Liver (tissue), 9 donors: ENCODE measurements around the gene FTO. TPM values are rescaled to one million over a fixed set of nuclear protein-coding genes. Genes with fewer than 3 reads are reported as not detected.

ENCODE experiments used
- DNase-seq: peaks from one replicate; pipeline ENCODE4 v3.0.0-alpha.2; 2017; ENCODE audit warnings: low spot score
- H3K27ac ChIP-seq, 2 donors: one replicate each; pipeline ENCODE4 v1.7.0; 2013; ENCODE audit warnings: inconsistent platforms in 2 of 2, low read length in 2 of 2, control low read depth in 1 of 2, low read depth in 1 of 2, mild to moderate bottlenecking in 1 of 2
- H3K27me3 ChIP-seq, 4 donors: one replicate each; pipeline versions ENCODE4 v1.6.1 to v1.7.0; 2013; ENCODE audit warnings: low read length in 3 of 4, inconsistent platforms in 1 of 4, mild to moderate bottlenecking in 1 of 4, moderate library complexity in 1 of 4; ENCODE audit not compliant: control insufficient read depth in 4 of 4, insufficient read depth in 4 of 4
- H3K36me3 ChIP-seq, 4 donors: one replicate each; pipeline versions ENCODE4 v1.6.1 to v1.7.0; 2013; ENCODE audit warnings: low read length in 3 of 4, mild to moderate bottlenecking in 3 of 4, low read depth in 1 of 4, moderate library complexity in 1 of 4; ENCODE audit not compliant: control insufficient read depth in 4 of 4, insufficient read depth in 3 of 4
- H3K4me1 ChIP-seq, 4 donors: one replicate each; pipeline versions ENCODE4 v1.6.1 to v1.7.0; 2013; ENCODE audit warnings: low read length in 3 of 4, mild to moderate bottlenecking in 3 of 4, moderate library complexity in 1 of 4; ENCODE audit not compliant: control insufficient read depth in 4 of 4, insufficient read depth in 4 of 4
- H3K4me3 ChIP-seq, 3 donors: one replicate each; pipeline versions ENCODE4 v1.6.1 to v1.7.0; 2013; ENCODE audit warnings: low read length in 3 of 3, control low read depth in 1 of 3, low read depth in 1 of 3, mild to moderate bottlenecking in 1 of 3
- H3K9ac ChIP-seq, 2 donors: one replicate each; pipeline ENCODE4 v1.7.0; 2013; ENCODE audit warnings: low read length in 2 of 2, mild to moderate bottlenecking in 2 of 2, moderate library complexity in 2 of 2, control low read depth in 1 of 2, low read depth in 1 of 2
- H3K9me3 ChIP-seq, 4 donors: one replicate each; pipeline versions ENCODE4 v1.6.1 to v1.7.0; 2013; ENCODE audit warnings: low read length in 3 of 4; ENCODE audit not compliant: control insufficient read depth in 4 of 4
- EGR1 ChIP-seq, 2 donors: IDR thresholded peaks; 2 replicates each; pipeline ENCODE4 v1.6.1; 2016 to 2018; ENCODE audit warnings: antibody characterized with exemption in 2 of 2, low read depth in 2 of 2
- FOXA1 ChIP-seq: IDR thresholded peaks from 2 replicates; pipeline ENCODE4 v1.6.1; 2016; ENCODE audit warnings: antibody characterized with exemption
- FOXA2 ChIP-seq: IDR thresholded peaks from 2 replicates; pipeline ENCODE4 v1.6.1; 2016; ENCODE audit warnings: antibody characterized with exemption
- HNF4G ChIP-seq: IDR thresholded peaks from 2 replicates; pipeline ENCODE4 v1.6.1; 2016; ENCODE audit warnings: antibody characterized with exemption
- NR2F2 ChIP-seq: IDR thresholded peaks from 2 replicates; pipeline ENCODE4 v1.6.1; 2016; ENCODE audit warnings: antibody characterized with exemption
- RAD21 ChIP-seq, 2 donors: IDR thresholded peaks; 2 replicates each; pipeline ENCODE4 v1.6.1; 2016; ENCODE audit warnings: antibody characterized with exemption in 2 of 2, mild to moderate bottlenecking in 2 of 2
- RXRA ChIP-seq, 2 donors: IDR thresholded peaks; 2 replicates each; pipeline ENCODE4 v1.6.1; 2017 to 2018; ENCODE audit warnings: antibody characterized with exemption in 2 of 2, mild to moderate bottlenecking in 1 of 2
- SP1 ChIP-seq: IDR thresholded peaks from 2 replicates; pipeline ENCODE4 v1.6.1; 2018; ENCODE audit warnings: antibody characterized with exemption, mild to moderate bottlenecking
- TAF1 ChIP-seq: conservative IDR thresholded peaks from 2 replicates; pipeline ENCODE4 v1.6.1; 2016; ENCODE audit warnings: antibody characterized with exemption, mild to moderate bottlenecking
- YY1 ChIP-seq: IDR thresholded peaks from 2 replicates; pipeline ENCODE4 v1.6.1; 2016; ENCODE audit warnings: antibody characterized with exemption, mild to moderate bottlenecking
- WGBS: extraction: QIAGEN DNeasy Blood & Tissue Kit; methylation state at CpG from one replicate; pipeline ENCODE4 v1.1.7; 2013; 5-methylcytosine and 5-hydroxymethylcytosine counted together
- polyA plus RNA-seq, 2 donors: library from polyadenylated mRNA; stranded (reverse) in 1 of 2; unstranded in 1 of 2; fragments of 200-250 nt in 1 of 2; fragments of >200 nt in 1 of 2; fragmentation: Nextera tagmentation in 1 of 2; extraction: Ambion mirVana in 1 of 2; gene quantifications; one replicate each; pipeline versions ENCODE4 v1.2.1 to v1.2.3, GENCODE V29; 2013 to 2015
- total RNA-seq, 2 donors: library from RNA; depleted of rRNA; stranded (reverse); fragments of >200 nt; gene quantifications; one replicate each; pipeline ENCODE4 v1.2.3, GENCODE V29; 2014
- TF ChIP-seq, protein P1 (sequence below): IDR thresholded peaks from 2 replicates; pipeline ENCODE4 v1.6.1; 2016; ENCODE audit warnings: antibody characterized with exemption
- TF ChIP-seq, protein P2 (sequence below): fragments of 150-350 bp; IDR thresholded peaks from 2 replicates; pipeline ENCODE4 v1.5.1; 2017; ENCODE audit warnings: improper control_type of control experiment, low read depth, low read length; ENCODE audit not compliant: missing input control
- donor health status: healthy.
- donor health status: healthy.
- donor health status: healthy.
- donor health status: healthy.
- donor health status: healthy.

Gene FTO
- total and polyA plus RNA-seq, 4 donors = 12.0 to 54.2 (median 24.6) TPM

GRCh38 chr16:53726625-53727024 lies 22.7 kb downstream of the FTO start:
- DNase-seq = no peak
- no peaks in the 10 kb centered on the region for H3K4me1 ChIP-seq
- H3K4me3 ChIP-seq = no peak overlapping the region

GRCh38 chr16:53730693-53731092 lies 26.7 kb downstream of the FTO start:
- H3K36me3 ChIP-seq = no peaks in the 10 kb centered on the region
- no peak overlapping the region for H3K27ac ChIP-seq
- TF ChIP-seq, protein P1, sequence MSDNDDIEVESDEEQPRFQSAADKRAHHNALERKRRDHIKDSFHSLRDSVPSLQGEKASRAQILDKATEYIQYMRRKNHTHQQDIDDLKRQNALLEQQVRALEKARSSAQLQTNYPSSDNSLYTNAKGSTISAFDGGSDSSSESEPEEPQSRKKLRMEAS = no peak
- TF ChIP-seq, protein P2, sequence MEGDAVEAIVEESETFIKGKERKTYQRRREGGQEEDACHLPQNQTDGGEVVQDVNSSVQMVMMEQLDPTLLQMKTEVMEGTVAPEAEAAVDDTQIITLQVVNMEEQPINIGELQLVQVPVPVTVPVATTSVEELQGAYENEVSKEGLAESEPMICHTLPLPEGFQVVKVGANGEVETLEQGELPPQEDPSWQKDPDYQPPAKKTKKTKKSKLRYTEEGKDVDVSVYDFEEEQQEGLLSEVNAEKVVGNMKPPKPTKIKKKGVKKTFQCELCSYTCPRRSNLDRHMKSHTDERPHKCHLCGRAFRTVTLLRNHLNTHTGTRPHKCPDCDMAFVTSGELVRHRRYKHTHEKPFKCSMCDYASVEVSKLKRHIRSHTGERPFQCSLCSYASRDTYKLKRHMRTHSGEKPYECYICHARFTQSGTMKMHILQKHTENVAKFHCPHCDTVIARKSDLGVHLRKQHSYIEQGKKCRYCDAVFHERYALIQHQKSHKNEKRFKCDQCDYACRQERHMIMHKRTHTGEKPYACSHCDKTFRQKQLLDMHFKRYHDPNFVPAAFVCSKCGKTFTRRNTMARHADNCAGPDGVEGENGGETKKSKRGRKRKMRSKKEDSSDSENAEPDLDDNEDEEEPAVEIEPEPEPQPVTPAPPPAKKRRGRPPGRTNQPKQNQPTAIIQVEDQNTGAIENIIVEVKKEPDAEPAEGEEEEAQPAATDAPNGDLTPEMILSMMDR = no peak
- no peak for TF ChIP-seq EGR1 (IDR thresholded peaks at IDR 0.05; ENCODE audit: low read depth in 2 of 2)
- no peak for TF ChIP-seq SP1
- no peak for TF ChIP-seq RXRA (IDR thresholded peaks at IDR 0.05)
- TF ChIP-seq TAF1 = no peak
- no peak for TF ChIP-seq FOXA2
- no peaks in the 10 kb centered on the region for H3K27me3 ChIP-seq
- no peak for DNase-seq
- H3K9me3 ChIP-seq = no peaks in the 10 kb centered on the region
- 96% methylated on average over 3 of the region's 3 CpGs for WGBS
- peaks cover 3 to 8% (median 7%) of the 10 kb centered on the region in 4 donors for H3K4me1 ChIP-seq
- no peak overlapping the region for H3K4me3 ChIP-seq
- H3K9ac ChIP-seq = no peak overlapping the region

More at GRCh38 chr16:53726625-53727024, 22.7 kb downstream of the FTO start:
- TF ChIP-seq FOXA1 (no peak), YY1 (no peak), HNF4G (no peak), RAD21 (IDR thresholded peaks at IDR 0.05) (no peak), TAF1 (no peak)
- TF ChIP-seq, protein P1 = no peak
- no peaks in the 10 kb centered on the region for H3K27me3 ChIP-seq
- H3K9ac ChIP-seq = no peak overlapping the region
- no peaks in the 10 kb centered on the region for H3K9me3 ChIP-seq
- no peaks in the 10 kb centered on the region for H3K36me3 ChIP-seq
- no peak overlapping the region for H3K27ac ChIP-seq

DNA sequence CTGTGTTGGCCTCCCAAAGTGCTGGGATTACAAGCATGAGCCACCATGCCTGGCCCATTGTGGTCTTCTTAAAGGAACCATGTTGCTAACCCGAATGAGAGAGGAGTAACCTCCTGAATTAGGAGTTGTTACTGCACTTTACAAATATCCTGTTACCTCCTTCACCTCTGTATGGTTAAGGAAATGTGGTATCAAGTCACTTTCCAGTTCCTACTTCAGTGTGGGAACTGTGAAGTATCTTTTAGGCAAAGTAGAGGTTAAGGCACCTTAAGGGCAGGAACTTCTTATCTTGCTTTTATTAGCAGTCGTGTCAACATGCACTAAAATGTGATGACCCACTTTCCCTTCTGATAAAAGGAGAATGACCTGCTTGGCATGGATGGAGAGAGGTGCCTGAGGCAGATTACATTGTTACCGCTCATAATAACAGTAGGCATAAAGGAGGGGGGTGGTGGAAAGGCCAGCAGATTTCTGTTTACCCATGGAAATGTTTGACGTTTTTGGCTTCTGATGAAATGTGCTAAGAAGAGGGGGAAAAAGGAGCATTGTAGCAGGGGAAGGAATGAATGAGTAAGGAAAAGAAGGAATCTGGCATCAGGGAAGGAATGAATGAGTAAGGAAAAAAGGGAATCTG lies 28.5 kb downstream of the FTO start:
- WGBS = 35% methylated on average over 4 of the region's 4 CpGs
- Histone ChIP-seq H3K36me3 (no peaks in the 10 kb centered on the region), H3K27me3 (no peaks in the 10 kb centered on the region), H3K27ac (no peak overlapping the region), H3K4me3 (no peak overlapping the region), H3K4me1 (peaks cover 3 to 8% (median 7%) of the 10 kb centered on the region in 4 donors), H3K9me3 (no peaks in the 10 kb centered on the region), H3K9ac (no peak overlapping the region)
- TF ChIP-seq NR2F2 (peak; percentile 87), RXRA (IDR thresholded peaks at IDR 0.05) (peak; percentile 15 to 42)
- TF ChIP-seq, protein P2 = no peak
- DNase-seq = no peak
